ENCODE data around the gene RPS14.
"Not testable (repeated sequence)": the region's sequence is repeated elsewhere in the genome, so short reads cannot be mapped to it uniquely, and the experiment has no call there.

Gene RPS14

DNA sequence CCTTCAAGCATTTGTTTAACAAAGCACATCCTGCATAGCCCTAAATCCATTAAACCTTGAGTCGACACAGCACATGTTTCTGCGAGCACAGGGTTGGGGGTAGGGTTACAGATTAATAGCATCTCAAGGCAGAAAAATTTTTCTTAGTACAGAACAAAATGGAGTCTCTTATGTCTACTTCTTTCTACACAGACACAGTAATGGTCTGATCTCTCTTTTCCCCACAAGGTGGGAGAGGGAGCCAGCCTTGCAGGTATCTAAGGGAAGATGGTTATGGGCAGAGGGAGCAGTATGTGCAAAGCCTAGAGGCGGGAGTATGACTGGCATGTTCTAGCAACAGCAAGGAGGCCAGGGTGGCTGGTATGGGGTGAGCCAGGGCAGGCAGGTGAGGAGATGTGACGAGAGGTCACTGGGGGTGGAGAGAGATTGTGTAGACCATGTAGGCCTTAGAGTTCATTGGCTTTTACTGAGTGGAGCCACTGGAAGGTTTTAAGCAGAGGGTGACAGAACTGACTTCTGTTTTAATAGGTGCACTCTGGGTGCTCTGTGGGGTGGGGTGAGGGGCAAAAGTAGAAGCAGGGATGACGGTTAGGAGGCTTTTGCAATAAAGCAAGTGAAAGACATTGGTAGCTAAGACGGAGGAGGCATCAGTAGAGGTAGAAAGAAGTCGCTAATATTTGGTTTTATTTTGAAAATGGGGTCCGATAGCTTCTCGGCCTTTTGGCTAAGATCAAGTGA is 5.1 kb upstream of the RPS14 start:
- H3K4me3 Mint-ChIP-seq = no peak overlapping the region
- TF ChIP-seq, protein P1, sequence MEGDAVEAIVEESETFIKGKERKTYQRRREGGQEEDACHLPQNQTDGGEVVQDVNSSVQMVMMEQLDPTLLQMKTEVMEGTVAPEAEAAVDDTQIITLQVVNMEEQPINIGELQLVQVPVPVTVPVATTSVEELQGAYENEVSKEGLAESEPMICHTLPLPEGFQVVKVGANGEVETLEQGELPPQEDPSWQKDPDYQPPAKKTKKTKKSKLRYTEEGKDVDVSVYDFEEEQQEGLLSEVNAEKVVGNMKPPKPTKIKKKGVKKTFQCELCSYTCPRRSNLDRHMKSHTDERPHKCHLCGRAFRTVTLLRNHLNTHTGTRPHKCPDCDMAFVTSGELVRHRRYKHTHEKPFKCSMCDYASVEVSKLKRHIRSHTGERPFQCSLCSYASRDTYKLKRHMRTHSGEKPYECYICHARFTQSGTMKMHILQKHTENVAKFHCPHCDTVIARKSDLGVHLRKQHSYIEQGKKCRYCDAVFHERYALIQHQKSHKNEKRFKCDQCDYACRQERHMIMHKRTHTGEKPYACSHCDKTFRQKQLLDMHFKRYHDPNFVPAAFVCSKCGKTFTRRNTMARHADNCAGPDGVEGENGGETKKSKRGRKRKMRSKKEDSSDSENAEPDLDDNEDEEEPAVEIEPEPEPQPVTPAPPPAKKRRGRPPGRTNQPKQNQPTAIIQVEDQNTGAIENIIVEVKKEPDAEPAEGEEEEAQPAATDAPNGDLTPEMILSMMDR (IDR thresholded peaks at IDR 0.05; ENCODE audit: unreplicated experiment in 3 of 3) = no peak
- no peak overlapping the region for H3K27ac Mint-ChIP-seq

DNA sequence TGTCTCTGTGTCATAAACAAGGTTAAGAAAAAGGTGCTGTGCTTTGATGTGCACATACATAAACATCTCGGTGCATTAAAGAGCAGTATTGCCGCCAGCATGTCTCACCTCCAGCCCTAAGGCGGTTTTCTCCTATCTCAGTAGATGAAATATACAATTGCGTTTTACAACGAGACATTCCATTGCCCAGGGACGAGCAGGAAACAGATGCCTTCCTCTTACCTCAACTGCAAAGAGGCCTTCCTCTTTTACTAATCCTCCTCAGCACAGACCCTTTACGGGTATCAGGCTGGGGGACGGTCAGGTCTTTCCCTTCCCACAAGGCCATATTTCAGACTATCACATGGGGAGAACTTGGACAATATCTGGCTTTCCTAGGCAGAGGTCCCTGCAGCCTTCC is 4.5 kb upstream of the RPS14 start:
- H3K27me3 Mint-ChIP-seq (ENCODE audit: low read depth); H3K9me3 Mint-ChIP-seq; H3K4me1 Mint-ChIP-seq; H3K36me3 Mint-ChIP-seq (ENCODE audit: low read depth); H3K4me3 Mint-ChIP-seq; H3K27ac Mint-ChIP-seq: not testable (repeated sequence)

More for the DNA sequence above, 5.1 kb upstream of the RPS14 start:
- H3K27me3 Mint-ChIP-seq (ENCODE audit: low read depth) = no peaks in the 10 kb centered on the region
- H3K9me3 Mint-ChIP-seq = no peaks in the 10 kb centered on the region
- no peaks in the 10 kb centered on the region for H3K36me3 Mint-ChIP-seq (ENCODE audit: low read depth)
- H3K4me1 Mint-ChIP-seq = peaks cover 6% of the 10 kb centered on the region

DNA sequence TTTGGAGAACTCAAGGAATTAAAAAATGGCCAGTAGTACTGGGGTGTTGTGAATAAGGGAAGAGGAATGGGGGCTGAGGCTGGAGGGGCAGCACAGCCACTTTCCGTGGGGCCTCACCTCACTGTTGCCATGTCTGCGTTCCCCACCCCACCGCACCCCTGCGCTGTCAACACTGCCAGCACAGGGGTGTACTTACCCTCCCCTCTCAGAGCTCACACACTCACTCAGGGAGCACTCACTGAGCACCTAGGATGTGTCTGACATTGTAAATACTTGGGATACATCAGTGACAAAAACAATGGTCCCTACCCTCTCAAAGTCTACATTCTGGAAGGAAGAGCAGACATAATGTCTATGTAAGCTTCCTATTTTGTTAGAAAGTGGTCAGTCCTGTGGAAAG is 3.4 kb upstream of the RPS14 start:
- Mint-ChIP-seq H3K27me3 (ENCODE audit: low read depth) (no peaks in the 10 kb centered on the region), H3K9me3 (no peaks in the 10 kb centered on the region), H3K4me1 (peaks cover 10% of the 10 kb centered on the region)

DNA sequence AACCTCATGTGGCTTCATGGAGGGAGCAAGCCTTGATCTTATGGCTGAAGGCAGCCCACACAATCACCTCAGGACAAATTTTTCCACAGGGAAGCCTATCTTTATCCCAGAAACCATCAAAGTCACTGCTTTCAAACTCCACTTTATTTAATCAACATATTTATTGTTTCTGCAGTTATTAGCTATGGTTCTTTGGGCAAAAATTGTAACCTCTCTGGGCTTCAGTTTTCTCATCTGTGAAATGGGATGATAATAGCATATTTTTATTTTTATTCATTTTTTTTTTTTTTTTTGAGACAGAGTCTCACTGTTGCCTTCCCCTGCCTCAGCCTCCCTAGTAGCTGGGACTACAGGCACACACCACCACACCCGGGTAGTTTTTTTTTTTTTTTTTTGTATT is 2.1 kb upstream of the RPS14 start:
- no peak overlapping the region for H3K27ac Mint-ChIP-seq
- H3K4me1 Mint-ChIP-seq = peaks cover 16% of the 10 kb centered on the region
- TF ChIP-seq, protein P1 (IDR thresholded peaks at IDR 0.05; ENCODE audit: unreplicated experiment in 3 of 3) = no peak
- H3K4me3 Mint-ChIP-seq = peak overlapping the region in 2 of 3 experiments; percentile 5 to 40
- H3K36me3 Mint-ChIP-seq (ENCODE audit: low read depth) = peaks cover 22% of the 10 kb centered on the region
- H3K9me3 Mint-ChIP-seq = no peaks in the 10 kb centered on the region
- H3K27me3 Mint-ChIP-seq (ENCODE audit: low read depth) = no peaks in the 10 kb centered on the region

More for the DNA sequence above, 3.4 kb upstream of the RPS14 start:
- TF ChIP-seq, protein P1 (IDR thresholded peaks at IDR 0.05; ENCODE audit: unreplicated experiment in 3 of 3) = no peak
- peaks cover 8% of the 10 kb centered on the region for H3K36me3 Mint-ChIP-seq (ENCODE audit: low read depth)
- H3K4me3 Mint-ChIP-seq = no peak overlapping the region
- H3K27ac Mint-ChIP-seq = no peak overlapping the region

DNA sequence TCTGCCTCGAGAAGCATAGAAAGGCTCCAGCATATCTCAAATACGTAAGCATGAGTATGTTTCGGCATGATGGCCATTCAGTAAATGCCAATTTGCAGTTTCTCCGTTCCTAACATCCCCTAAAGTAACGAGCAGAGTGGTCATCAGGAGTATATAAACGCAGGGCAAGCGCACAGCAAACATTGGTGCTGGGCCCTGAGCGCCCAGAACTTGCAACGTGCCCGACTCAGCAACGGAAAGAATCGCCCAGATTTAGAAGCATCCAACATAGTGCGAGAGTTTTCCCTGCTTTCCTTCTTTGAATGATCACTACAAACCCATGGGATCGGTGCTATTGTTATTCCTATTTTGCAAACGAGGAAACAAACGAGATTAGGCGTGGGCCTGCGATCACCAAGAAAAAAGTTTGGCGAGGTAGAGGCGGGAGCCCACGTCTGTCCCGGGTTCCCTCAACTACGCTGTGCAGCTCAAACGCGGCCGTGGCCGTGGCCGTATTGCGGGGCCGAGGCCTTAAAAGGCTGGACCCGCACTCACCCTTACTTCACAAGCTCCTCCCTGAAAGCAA is 505 bp downstream of the RPS14 start:
- Mint-ChIP-seq H3K36me3 (ENCODE audit: low read depth) (peaks cover 42% of the 10 kb centered on the region), H3K9me3 (no peaks in the 10 kb centered on the region), H3K27ac (peak overlapping the region; percentile 99), H3K27me3 (ENCODE audit: low read depth) (no peaks in the 10 kb centered on the region), H3K4me3 (peak overlapping the region; percentile 91 to 98 (median 93)), H3K4me1 (peaks cover 26% of the 10 kb centered on the region)
- TF ChIP-seq, protein P1 (IDR thresholded peaks at IDR 0.05; ENCODE audit: unreplicated experiment in 3 of 3) = no peak

DNA sequence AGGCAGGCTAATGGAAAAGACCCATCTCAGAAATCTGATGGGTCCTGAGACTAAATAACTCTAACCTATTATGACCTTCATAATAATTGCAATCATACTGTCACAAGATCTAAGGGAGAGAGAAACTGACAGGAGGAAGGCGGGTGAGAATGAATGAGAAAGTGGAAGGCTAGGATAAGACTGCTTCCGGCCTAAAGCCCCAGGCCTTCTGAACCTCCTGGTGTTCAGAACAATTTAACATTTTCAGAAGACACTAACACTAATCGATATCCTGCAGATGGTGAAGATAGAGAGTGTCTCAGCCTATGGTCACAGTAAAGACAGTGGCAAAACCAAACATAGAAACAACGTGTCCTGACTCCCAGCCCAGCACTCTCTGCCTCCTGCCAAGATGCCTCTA is 1.2 kb downstream of the RPS14 start:
- Mint-ChIP-seq H3K36me3 (ENCODE audit: low read depth) (peaks cover 49% of the 10 kb centered on the region), H3K4me1 (peaks cover 26% of the 10 kb centered on the region), H3K4me3 (peak overlapping the region; percentile 91 to 98 (median 93)), H3K27ac (peak overlapping the region; percentile 99), H3K27me3 (ENCODE audit: low read depth) (no peaks in the 10 kb centered on the region), H3K9me3 (no peaks in the 10 kb centered on the region)
- TF ChIP-seq, protein P1 (IDR thresholded peaks at IDR 0.05; ENCODE audit: unreplicated experiment in 3 of 3) = no peak

Measured in nephron (organoid).